22Rv1 (cell line): ENCODE data around the gene CLEC3B.

Source experiments
- H3K27ac ChIP-seq: fragments of 450-650 bp; 2 replicates; pipeline ENCODE4 v1.5.1; 2017
- CTCF ChIP-seq: fragments of 450-650 bp; IDR thresholded peaks from 2 replicates; pipeline ENCODE4 v1.5.1; 2017; ENCODE audit warnings: mild to moderate bottlenecking
- ZFX ChIP-seq: fragments of 450-650 bp; IDR thresholded peaks from 2 replicates; pipeline ENCODE4 v1.6.1; 2017; ENCODE audit warnings: antibody characterized with exemption, borderline replicate concordance

CLEC3B gene

GRCh38 chr3:45016916-45017315 is 9.2 kb upstream of the CLEC3B start:
- H3K27ac ChIP-seq = no peak overlapping the region
- no peak for TF ChIP-seq ZFX
- no peak for TF ChIP-seq CTCF

- no peak overlapping the region for H3K27ac ChIP-seq
- TF ChIP-seq ZFX (no peak), CTCF (no peak)
These were observed 8.3 kb upstream of the CLEC3B start for GRCh38 chr3:45017821-45018220.

- no peak overlapping the region for H3K27ac ChIP-seq
- TF ChIP-seq ZFX (no peak), CTCF (no peak)
These were observed 5.6 kb upstream of the CLEC3B start for GRCh38 chr3:45020534-45020933.

- no peak overlapping the region for H3K27ac ChIP-seq
- TF ChIP-seq ZFX (no peak), CTCF (no peak)
These were observed 4.4 kb upstream of the CLEC3B start for GRCh38 chr3:45021524-45022297.

GRCh38 chr3:45023675-45024074 is 2.4 kb upstream of the CLEC3B start:
- H3K27ac ChIP-seq = no peak overlapping the region
- TF ChIP-seq CTCF (no peak), ZFX (no peak)

GRCh38 chr3:45024542-45025255 is 1.4 kb upstream of the CLEC3B start:
- H3K27ac ChIP-seq = no peak overlapping the region
- TF ChIP-seq CTCF (no peak), ZFX (no peak)

GRCh38 chr3:45026957-45027356 is 854 bp downstream of the CLEC3B start:
- H3K27ac ChIP-seq = no peak overlapping the region
- TF ChIP-seq CTCF (no peak), ZFX (no peak)
